Measurements from ENCODE around the gene DISP1.
A peak's percentile ranks its signal among the peaks of the same experiment; 100 is the strongest.
"Not testable (repeated sequence)": the region's sequence is repeated elsewhere in the genome, so short reads cannot be mapped to it uniquely, and the experiment has no call there.

The DISP1 gene

GRCh38 chr1:222845763-222846162 lies 30.9 kb downstream of the DISP1 start:
- DNase-seq (ENCODE audit: low read depth) = no peak
- no peak for TF ChIP-seq CTCF (IDR thresholded peaks at IDR 0.05; ENCODE audit: insufficient read depth, low read depth, low read length, missing control alignments)
- H3K4me3 ChIP-seq (ENCODE audit: low read length) = no peak overlapping the region

GRCh38 chr1:222850550-222850949 lies 35.7 kb downstream of the DISP1 start:
- H3K4me3 ChIP-seq (ENCODE audit: low read length); DNase-seq (ENCODE audit: low read depth): not testable (repeated sequence)

GRCh38 chr1:222852326-222852725 lies 37.5 kb downstream of the DISP1 start:
- peak; percentile 8 for DNase-seq (ENCODE audit: low read depth)
- no peak for TF ChIP-seq CTCF (IDR thresholded peaks at IDR 0.05; ENCODE audit: insufficient read depth, low read depth, low read length, missing control alignments)
- no peak overlapping the region for H3K4me3 ChIP-seq (ENCODE audit: low read length)

GRCh38 chr1:222861062-222861461 lies 46.2 kb downstream of the DISP1 start:
- TF ChIP-seq CTCF (IDR thresholded peaks at IDR 0.05; ENCODE audit: insufficient read depth, low read depth, low read length, missing control alignments) = no peak
- H3K4me3 ChIP-seq (ENCODE audit: low read length) = no peak overlapping the region
- no peak for DNase-seq (ENCODE audit: low read depth)
